ENCODE results near the gene PTPRM. TPM values are rescaled to one million over a fixed set of nuclear protein-coding genes. Genes with fewer than 3 reads are reported as not detected.

The PTPRM gene
- polyA plus RNA-seq, 1 donor (not counting 4 experiments of a cell fraction or from before 2014, with no cell fraction given): 54.5 TPM

DNA sequence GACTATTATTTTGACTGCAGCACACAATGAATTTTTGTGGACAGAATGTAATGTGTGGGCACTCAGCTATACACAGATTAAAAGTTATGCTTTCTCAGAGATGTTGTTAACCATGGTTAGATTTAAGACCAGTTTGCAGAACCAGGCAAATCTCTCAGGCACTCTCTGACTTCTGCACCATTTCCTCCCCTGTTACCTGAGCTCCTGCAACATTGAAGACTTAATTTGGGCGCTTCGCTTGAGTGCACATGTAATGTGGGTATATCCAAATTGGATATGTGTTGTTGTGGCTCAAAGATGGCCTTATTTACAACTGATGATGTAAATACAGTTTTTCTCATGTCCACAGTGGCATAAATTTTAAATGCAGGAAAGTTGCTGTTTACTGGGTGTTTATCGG, 469.4 kb downstream of the PTPRM start:
- H3K9me3 ChIP-seq (ENCODE audit: control insufficient read depth, low read depth, low read length): no peaks in the 10 kb centered on the region
- no peak overlapping the region for H3K4me3 ChIP-seq (ENCODE audit: control insufficient read depth in 2 of 3, extremely low read depth in 1 of 3, insufficient read depth in 2 of 3, low read depth in 1 of 3, low read length in 3 of 3)
- H3K27me3 ChIP-seq (ENCODE audit: control insufficient read depth, extremely low read depth, insufficient read depth, low read length): no peaks in the 10 kb centered on the region
- dilution Hi-C loops (cut with MboI; ENCODE audit: extremely low pct_ligation_motif_present, low sequenced_read_pairs): no loop called here
- H3K9me1 ChIP-seq (ENCODE audit: control insufficient read depth, extremely low read depth, insufficient read depth, low read length): no peaks in the 10 kb centered on the region
- no peaks in the 10 kb centered on the region for H3K79me2 ChIP-seq (ENCODE audit: control insufficient read depth, insufficient read depth, low read length)
- FAIRE-seq: peak; percentile 60
- H3K27ac ChIP-seq (ENCODE audit: control insufficient read depth, insufficient read depth, low read length): no peak overlapping the region
- no peak for DNase-seq (ENCODE audit: low read depth, low spot score)
- no peak overlapping the region for H2AFZ ChIP-seq (ENCODE audit: control insufficient read depth, low read length)
- no peak overlapping the region for H3K4me2 ChIP-seq (ENCODE audit: control insufficient read depth, extremely low read depth, insufficient read depth, low read depth, low read length)
- H3K9ac ChIP-seq (ENCODE audit: control insufficient read depth, extremely low read depth, insufficient read depth, low read length): no peak overlapping the region
- H3K36me3 ChIP-seq (ENCODE audit: control insufficient read depth in 2 of 2, extremely low read depth in 1 of 2, insufficient read depth in 2 of 2, low read length in 2 of 2): no peaks in the 10 kb centered on the region
- no peak for TF ChIP-seq EZH2 (IDR thresholded peaks at IDR 0.05; ENCODE audit: low read length)
- no peak for TF ChIP-seq CTCF (optimal IDR thresholded peaks at IDR 0.05 in 1 of 3, IDR thresholded peaks at IDR 0.05 in 1 of 3, conservative IDR thresholded peaks at IDR 0.05 in 1 of 3; ENCODE audit: extremely low read depth in 1 of 3, insufficient read depth in 2 of 3, low read length in 3 of 3)
- peaks cover 8% of the 10 kb centered on the region for H3K4me1 ChIP-seq (ENCODE audit: control insufficient read depth, extremely low read depth, insufficient read depth, low read length)
- H4K20me1 ChIP-seq (ENCODE audit: control insufficient read depth, extremely low read depth, insufficient read depth, low read length): no peaks in the 10 kb centered on the region

DNA sequence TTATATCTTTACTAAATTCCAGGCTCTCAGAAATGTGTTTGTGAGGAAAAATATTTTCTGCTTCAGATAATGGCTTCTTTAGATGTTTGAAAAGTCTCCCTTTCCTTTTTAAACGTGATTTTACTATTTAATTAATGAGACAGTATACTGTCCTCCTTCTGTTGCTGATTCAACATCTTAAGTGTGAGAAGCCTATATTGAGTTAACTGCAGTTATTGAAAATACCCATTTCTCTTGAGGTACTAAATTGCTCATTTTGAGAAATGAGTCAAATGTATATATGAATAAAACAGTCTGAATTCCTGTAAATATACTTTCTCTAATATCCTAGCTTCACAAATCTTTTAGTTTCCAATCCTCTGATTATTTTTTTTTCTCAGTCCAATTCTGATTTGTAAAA, 470.2 kb downstream of the PTPRM start:
- no peak overlapping the region for H3K27ac ChIP-seq (ENCODE audit: control insufficient read depth, insufficient read depth, low read length)
- no peak for DNase-seq (ENCODE audit: low read depth, low spot score)
- H3K9ac ChIP-seq (ENCODE audit: control insufficient read depth, extremely low read depth, insufficient read depth, low read length): no peak overlapping the region
- no peaks in the 10 kb centered on the region for H3K36me3 ChIP-seq (ENCODE audit: control insufficient read depth in 2 of 2, extremely low read depth in 1 of 2, insufficient read depth in 2 of 2, low read length in 2 of 2)
- no peaks in the 10 kb centered on the region for H3K9me1 ChIP-seq (ENCODE audit: control insufficient read depth, extremely low read depth, insufficient read depth, low read length)
- peaks cover 8% of the 10 kb centered on the region for H3K4me1 ChIP-seq (ENCODE audit: control insufficient read depth, extremely low read depth, insufficient read depth, low read length)
- H3K79me2 ChIP-seq (ENCODE audit: control insufficient read depth, insufficient read depth, low read length): no peaks in the 10 kb centered on the region
- TF ChIP-seq CTCF (optimal IDR thresholded peaks at IDR 0.05 in 1 of 3, IDR thresholded peaks at IDR 0.05 in 1 of 3, conservative IDR thresholded peaks at IDR 0.05 in 1 of 3; ENCODE audit: extremely low read depth in 1 of 3, insufficient read depth in 2 of 3, low read length in 3 of 3) (no peak), EZH2 (IDR thresholded peaks at IDR 0.05; ENCODE audit: low read length) (no peak)
- FAIRE-seq: no peak
- no peak overlapping the region for H3K4me2 ChIP-seq (ENCODE audit: control insufficient read depth, extremely low read depth, insufficient read depth, low read depth, low read length)
- H4K20me1 ChIP-seq (ENCODE audit: control insufficient read depth, extremely low read depth, insufficient read depth, low read length): no peaks in the 10 kb centered on the region
- dilution Hi-C loops (cut with MboI; ENCODE audit: extremely low pct_ligation_motif_present, low sequenced_read_pairs): no loop called here
- H3K4me3 ChIP-seq (ENCODE audit: control insufficient read depth in 2 of 3, extremely low read depth in 1 of 3, insufficient read depth in 2 of 3, low read depth in 1 of 3, low read length in 3 of 3): no peak overlapping the region
- H3K27me3 ChIP-seq (ENCODE audit: control insufficient read depth, extremely low read depth, insufficient read depth, low read length): no peaks in the 10 kb centered on the region
- H3K9me3 ChIP-seq (ENCODE audit: control insufficient read depth, low read depth, low read length): no peaks in the 10 kb centered on the region
- no peak overlapping the region for H2AFZ ChIP-seq (ENCODE audit: control insufficient read depth, low read length)
